ENCODE data around the gene F12.
"Not testable (repeated sequence)": the region's sequence is repeated elsewhere in the genome, so short reads cannot be mapped to it uniquely, and the experiment has no call there.

Gene F12

GRCh38 chr5:177432143-177432838 lies 22.9 kb upstream of the F12 start:
- DNase-seq, result no peak

GRCh38 chr5:177431317-177432142 lies 22.2 kb upstream of the F12 start:
- peak; percentile 88 for DNase-seq

- no peak for DNase-seq
Measured at GRCh38 chr5:177430972-177431316, 21.6 kb upstream of the F12 start.

GRCh38 chr5:177430140-177430951 lies 21.0 kb upstream of the F12 start:
- no peak for DNase-seq

- DNase-seq, result peak; percentile 93
Measured at GRCh38 chr5:177429248-177430040, 20.1 kb upstream of the F12 start.

GRCh38 chr5:177428574-177429217 lies 19.3 kb upstream of the F12 start:
- DNase-seq, result no peak

- peak; percentile 54 for DNase-seq
Measured at GRCh38 chr5:177427919-177428573, 18.7 kb upstream of the F12 start.

GRCh38 chr5:177427211-177427822 lies 18.0 kb upstream of the F12 start:
- DNase-seq, result no peak

GRCh38 chr5:177426566-177427210 lies 17.3 kb upstream of the F12 start, which contains the start of gene GRK6:
GRK6 (plus strand) TSS chr5:177426676; CDS start chr5:177426846, 170 bp downstream.
- DNase-seq, result peak; percentile 76

- peak; percentile 100 for DNase-seq
Measured at GRCh38 chr5:177425801-177426565, 16.6 kb upstream of the F12 start.

GRCh38 chr5:177425196-177425800 lies 15.9 kb upstream of the F12 start:
- DNase-seq, result no peak

- no peak for DNase-seq
Measured at GRCh38 chr5:177423671-177424070, 14.3 kb upstream of the F12 start.

GRCh38 chr5:177421062-177421798 lies 11.9 kb upstream of the F12 start:
- no peak for DNase-seq

- not testable (repeated sequence) for DNase-seq
Measured at GRCh38 chr5:177420472-177420871, 11.1 kb upstream of the F12 start.

- DNase-seq, result no peak
Measured at GRCh38 chr5:177419046-177419445, 9.7 kb upstream of the F12 start.

GRCh38 chr5:177417081-177417480 lies 7.7 kb upstream of the F12 start:
- not testable (repeated sequence) for DNase-seq

GRCh38 chr5:177414481-177414880 lies 5.1 kb upstream of the F12 start:
- no peak for DNase-seq

- DNase-seq, result no peak
Measured at GRCh38 chr5:177412603-177413233, 3.4 kb upstream of the F12 start.

Data from CD4-positive, alpha-beta T cell treated with Interleukin-15 for 1 hour (primary cell).